Stimulated activated CD8-positive, alpha-beta memory T cell treated with anti-CD3 and anti-CD28 coated beads, Interleukin-4, amount 100 ng/mL, for 4 hours (primary cell): Measurements from ENCODE around the gene LPCAT1.
"Not testable (repeated sequence)": the region's sequence is repeated elsewhere in the genome, so short reads cannot be mapped to it uniquely, and the experiment has no call there.

Experiments
- DNase-seq, 2 donors: peaks; one replicate each; pipeline ENCODE4 v3.0.0-alpha.2; 2020; ENCODE audit warnings: low read depth in 2 of 2, low spot score in 1 of 2

Gene LPCAT1

DNA sequence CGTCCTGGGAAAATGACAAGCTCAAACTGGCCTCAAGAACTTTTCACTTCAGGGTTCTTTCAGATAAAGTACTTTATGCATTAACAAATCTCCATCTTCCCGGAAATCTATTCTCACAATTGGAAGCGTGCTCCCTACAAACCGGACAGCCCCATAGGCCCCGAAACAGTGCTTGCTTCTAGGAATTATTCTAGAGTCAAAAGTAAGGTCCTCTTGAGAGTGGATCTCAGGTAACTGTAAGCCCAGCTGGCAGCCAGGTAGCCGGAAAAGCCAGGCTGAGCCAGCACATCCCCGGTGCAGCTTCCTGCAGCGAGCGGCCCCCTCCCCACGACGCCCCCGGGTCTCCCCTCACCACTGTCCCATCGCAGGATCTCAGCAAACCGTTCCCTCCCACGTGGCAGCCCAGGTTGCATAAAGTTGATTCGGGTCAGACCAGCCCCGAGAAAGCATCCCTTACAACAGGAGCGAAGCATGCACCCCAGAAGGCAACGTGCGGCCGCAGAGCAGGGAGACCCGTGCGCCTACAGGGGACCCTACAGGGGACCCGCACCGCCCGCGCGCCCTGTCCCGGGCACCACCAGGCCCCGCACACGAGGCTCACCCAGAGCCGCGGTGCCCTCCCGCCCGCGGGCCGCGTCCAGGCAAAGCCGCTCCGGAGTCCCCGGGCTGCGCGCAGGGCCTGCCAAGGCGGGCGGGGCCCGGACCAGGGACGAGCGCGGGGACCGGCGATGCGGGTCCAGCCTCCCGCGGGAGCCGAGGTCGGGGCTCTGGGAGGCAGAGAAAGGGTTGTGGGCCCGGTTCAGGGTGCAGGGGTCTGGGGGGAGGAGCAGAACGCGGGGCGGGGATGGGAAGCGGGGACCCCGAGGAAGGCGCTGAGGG lies 920 bp downstream of the LPCAT1 start:
- no peak for DNase-seq

DNA sequence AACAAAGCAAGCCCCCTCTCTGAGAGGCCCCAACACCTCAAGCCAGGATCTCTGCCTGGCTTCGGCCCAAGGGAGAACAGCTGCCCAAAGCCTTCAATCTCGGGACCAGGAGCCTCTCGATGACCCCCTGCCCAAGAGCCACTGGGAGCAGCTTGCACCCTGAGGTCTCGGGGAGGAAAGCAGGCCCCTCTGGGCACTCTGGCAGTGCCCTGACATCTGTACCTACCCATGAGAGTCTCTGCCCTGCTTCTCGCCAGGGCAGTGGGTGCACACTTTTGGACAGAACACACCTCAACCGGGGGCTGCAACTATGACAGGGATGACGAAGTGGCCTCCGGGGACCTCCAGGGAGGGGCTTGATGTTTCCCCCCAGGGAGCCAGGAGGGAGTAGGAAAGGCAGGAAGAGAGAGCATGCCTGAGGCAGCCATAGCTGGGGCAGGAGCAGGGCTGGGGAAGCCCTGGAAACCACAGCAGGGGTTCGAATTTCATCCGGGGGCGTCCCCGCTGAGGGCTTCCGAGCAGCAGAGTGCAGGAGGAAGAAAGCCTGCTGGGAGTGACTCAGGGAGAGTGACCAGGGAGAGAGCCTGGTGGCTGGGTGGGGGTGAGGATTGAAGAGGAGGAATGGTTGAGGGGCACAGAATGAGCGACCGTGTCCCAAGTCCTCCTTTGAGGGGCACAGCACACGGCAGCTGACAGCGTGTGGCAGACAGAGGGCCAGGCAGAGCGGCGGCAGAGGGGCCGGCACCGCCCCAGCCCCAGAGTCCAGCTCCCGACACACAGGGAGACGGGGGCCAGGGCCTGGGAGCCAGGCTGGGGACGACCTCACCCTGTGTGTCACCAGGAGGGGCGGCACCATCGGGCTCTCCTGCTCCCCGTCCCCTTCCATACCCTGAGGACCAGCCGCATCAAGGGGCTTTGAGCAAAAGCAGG lies 1.8 kb downstream of the LPCAT1 start:
- no peak for DNase-seq

DNA sequence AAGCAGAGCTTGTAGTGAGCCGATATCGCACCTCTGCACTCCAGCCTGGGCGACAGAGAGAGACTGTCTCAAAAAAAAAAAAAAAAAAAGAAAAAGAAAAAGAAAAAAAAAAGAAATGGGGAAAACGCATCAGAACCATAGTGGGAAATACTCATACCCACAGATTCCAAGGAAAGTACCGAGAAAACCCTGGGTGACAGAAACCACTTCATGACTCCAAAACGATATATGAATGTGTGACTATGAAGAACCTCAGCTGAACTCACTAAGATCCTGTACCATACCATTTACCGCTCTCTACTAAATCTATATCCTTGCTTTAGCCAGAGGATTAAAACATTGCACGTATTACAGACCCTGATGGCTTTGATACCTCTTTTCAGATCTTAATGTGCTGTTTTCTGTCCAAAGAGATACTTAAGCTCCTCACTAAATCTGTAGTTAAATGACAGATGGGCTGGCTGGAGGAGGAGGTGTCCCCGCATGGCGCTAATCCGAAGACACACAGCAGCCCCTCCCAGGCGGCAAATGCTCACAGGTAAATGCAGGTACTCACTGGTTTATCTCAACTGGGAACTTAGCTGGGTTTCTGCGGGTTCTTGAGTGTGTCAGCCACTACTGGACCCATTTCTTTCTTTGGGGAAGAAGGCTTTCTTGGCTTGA lies 2.8 kb downstream of the LPCAT1 start:
- DNase-seq, result no peak

DNA sequence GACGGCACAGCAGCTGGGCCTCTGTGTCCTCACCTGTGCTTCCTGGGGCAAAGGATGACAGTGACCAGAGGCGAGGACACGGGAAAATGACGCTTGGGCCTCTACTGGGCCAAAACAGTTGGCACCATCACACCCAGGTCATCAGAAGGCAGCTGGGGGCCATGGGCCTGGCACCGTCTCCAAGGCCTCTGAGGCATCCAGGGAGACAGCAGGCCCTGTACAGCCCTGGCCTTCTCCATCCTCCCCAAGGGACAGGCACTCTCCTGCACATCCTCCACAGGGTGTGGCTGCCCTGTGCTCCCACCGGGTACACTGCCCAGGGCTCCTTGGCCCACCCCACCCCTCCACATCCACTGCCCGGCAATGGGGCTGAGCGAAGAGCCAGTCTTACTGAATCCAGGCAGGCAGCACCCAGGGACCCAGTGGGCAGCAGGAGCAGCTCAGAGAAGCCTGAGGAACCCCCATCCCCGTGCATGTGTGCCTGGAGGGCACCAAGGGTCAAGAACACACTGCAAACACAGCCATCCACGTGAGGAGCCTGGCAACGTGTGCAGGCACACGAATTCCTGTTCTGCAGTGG lies 4.0 kb downstream of the LPCAT1 start:
- no peak for DNase-seq

DNA sequence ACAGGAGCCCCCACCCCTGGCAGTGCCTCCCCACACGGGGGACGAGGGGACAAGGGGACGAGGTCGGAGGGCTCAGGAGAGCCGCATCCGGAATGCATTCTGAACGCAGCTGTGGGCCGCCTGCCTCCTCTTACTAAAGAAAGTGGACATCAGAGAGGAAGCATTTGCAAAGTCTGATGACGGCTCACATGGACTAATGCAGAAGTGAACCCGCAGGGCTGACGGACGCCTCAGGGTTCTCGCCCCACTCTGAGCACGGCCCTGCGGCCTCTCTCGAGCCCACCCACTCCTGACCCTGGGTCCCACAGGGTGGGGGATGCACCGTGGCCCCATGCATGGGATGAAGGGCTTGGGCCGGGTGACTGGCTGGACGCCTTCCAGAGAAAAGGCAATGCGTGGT lies 5.9 kb downstream of the LPCAT1 start:
- DNase-seq, result no peak

DNA sequence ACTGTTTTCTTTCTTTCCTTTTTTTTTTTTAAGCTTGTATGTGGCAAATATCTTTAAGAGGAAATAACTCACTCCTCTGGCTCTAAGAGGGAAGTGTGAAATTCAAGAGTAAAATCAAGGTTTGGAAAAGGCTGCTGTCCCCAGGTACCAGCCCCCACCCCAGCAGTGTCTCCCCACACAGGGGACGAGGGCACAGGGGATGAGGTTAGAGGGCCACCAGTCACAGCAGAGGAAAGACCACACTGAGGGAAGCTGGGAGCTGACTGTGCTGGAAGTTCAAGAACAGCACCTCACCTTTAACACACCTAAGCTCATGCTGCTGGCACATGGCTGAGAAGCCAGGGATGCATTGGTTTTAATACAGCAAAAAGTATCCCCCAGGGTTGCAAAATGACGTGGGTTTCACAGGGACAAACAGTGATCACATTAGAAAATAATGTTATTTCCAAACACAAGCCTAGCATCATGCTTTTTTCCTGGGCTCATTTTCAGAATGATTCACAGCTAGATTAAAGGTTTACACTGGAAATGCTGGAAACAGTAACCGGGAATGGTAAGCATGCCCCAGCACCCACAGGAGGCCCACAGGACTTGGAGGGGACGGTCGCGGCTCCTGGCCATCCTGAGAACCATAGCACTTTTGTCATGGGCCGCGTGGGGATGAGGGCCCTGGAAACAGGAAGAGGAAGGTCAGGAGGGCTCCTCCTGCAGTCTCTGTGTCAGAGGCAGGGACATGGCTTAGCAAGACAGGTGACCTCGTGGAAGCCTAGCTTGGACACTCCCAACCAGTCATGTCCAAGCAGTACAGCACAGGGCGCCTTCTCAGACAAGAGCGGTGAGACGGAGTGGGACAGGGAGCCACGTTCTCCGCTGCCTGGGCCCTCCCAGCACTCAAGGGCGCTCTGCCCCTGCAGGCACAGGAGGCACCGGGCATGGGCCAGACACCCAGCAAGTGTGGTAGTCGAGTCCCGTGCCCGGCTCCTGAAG lies 6.9 kb downstream of the LPCAT1 start:
- no peak for DNase-seq

DNA sequence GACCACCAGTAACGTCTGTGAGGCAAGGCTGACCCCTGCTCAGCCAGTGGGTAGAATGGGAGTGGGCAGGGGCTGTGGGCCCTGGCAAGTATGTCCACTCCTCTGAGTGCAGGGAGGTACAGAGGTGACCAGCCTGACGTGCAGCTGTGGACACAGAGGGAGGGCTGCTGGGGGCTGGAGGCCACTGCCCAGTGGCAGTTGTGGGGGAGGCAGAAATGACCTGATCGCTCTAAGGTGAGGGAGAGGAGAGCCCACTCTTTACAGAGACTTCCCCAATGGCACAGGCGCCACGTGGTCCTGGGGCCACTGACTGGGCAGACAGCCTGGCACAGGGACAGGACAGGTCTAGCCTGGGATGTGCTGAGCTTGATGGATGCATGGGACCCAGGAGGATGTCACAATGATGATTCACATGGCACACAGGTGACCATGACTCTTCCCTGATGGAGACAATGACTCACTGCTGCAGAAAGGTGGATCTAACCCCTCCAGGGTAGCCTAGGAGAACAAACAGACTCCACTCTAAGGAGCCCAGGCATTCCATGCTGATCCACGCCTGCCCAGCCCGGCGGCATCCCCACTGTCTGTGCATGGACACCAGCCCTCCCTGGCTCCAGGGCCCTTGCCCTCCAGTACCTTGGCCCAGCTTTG lies 7.7 kb downstream of the LPCAT1 start:
- no peak for DNase-seq

DNA sequence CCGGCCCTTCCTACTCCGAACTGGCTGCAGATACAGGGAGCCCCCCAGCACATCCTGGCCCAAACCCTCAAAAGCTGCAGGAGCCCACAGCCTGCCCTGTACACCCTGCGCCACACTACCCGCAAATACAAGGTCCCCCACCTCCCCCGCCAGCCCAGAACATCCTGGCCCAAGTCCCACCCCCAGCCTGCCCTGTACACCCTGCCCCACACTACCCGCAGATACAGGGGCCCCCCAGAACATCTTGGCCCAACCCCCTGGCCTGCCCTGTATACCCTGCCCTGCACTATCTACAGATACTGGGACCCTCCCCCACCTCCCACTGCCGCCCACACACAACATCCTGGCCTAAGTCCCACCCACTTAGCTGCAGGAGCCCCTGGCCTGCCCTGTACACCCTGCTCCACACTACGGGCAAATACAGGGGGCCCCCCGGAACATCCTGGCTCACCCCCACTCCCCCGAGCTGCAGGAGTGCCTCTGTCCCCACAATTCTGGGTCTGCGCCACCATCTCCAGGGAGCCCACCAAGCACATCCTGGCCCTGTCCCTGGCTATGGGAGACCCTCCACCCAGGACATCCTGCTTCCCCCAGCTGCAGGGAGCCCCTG lies 8.3 kb downstream of the LPCAT1 start:
- no peak for DNase-seq

DNA sequence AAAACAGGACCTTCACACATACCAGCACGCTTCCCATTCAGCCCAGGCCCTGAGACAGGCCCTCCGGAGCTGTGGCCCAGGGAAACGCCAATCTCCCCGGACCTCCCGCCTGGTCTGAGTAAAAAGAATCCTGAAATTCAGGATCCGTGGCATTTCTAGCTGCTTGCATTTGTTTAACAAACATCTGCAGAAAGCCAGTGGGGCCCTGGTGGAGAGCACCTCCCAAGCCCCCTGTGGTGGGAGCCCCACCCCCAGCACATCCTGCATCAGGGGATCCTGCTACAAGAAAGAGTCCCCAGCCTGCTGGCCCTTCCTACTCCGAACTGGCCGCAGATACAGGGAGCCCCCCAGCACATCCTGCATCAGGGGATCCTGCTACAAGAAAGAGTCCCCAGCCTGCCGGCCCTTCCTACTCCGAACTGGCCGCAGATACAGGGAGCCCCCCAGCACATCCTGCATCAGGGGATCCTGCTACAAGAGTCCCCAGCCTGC lies 8.9 kb downstream of the LPCAT1 start:
- DNase-seq, result not testable (repeated sequence)

DNA sequence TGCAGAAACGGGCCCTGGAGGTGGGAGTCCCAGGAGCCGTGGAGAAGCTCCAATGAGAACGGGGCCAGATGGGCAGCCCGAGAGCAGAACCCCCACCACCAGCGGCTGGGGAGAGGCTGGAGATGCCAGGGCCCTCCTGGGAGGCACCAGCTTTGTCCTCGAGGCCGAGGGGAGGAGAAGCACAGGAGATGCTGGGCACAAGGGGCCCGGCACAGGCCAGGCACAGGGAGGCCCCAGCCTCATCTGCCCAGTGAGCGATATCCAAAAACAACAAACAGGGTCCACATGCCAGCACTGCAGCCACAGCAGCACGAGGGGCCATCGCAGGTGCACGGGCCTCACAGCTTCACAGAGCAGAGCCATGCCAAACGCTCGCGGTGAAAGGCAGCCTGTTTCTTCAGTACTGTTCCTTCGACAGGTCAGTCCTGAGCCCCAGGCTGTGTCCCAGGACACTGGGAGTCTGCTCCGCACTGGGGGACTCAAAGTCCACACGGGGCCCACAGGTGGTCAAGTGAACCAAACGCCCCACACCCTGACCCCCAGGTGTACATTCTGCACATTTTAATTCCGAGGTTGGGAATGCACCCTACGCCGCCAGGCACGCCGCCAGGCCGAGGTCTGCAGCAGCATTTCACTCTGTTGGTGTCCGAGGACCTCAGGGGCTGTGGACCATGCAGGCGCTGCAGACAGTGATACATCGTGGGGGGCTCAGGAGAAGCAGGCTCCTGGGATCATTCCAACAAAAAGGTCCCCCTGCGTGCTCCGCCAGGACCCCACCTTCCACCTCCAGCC lies 9.5 kb downstream of the LPCAT1 start:
- DNase-seq, result no peak

DNA sequence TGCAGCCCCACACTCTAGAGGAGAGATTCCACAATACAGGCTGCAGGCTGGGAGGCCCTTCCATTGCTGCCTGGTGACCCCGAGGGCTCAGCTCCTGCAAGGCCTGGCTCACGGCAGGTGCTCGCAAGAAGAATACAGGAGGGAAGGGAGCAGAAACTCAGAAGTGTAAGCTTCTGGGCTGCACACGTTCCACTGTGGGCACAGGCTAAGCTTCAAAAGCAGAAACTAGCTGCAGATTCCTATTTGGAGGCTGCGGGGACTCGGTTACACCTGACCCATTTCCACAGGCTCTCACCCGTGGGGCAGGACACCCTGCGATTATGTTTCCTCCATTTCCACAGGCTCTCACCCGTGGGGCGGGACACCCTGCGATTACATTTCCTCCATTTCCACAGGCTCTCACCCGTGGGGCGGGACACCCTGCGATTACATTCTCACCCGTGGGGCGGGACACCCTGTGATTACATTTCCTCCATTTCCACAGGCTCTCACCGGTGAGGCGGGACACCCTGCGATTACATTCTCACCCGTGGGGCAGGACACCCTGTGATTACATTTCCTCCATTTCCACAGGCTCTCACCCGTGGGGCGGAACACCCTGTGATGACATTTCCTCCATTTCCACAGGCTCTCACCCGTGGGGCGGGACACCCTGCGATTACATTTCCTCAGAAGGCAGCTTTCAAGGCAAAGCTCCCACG lies 10.3 kb downstream of the LPCAT1 start:
- DNase-seq, result no peak

DNA sequence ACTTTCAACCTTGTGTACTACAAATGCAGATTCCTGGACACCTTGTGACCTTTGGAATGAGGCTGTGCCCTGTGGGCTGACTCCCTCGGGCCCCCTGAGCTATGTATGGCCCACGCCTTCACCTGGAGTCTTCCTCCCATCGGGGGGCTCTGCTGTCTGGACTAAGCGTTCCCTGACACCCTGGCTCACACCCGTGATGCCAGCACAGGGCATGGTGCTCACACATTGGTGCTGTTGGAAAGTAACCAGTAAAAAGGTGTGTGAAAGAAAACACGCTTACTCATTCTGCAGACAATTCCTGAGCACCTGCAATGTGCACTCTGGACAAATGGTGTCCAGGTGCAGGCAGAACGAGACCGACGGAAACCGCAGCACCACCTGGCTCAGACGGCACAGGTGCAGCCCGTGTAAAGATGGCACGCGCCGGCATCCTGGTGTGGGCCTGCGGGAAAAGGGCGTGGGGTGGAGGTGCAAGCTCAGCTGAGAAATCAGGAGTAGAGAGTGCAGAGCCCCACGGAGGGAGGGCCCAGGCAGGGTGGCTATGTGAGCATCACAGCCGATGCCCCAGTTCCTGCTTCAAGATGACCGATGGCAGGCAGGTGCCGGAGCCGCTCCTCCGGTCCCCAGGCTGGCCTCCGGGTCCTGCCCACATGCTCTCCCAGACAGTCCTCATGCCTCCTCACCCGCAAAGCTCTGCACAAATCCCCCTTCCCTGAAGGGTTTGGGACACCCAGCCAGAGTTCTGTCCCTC lies 11.0 kb downstream of the LPCAT1 start:
- no peak for DNase-seq

DNA sequence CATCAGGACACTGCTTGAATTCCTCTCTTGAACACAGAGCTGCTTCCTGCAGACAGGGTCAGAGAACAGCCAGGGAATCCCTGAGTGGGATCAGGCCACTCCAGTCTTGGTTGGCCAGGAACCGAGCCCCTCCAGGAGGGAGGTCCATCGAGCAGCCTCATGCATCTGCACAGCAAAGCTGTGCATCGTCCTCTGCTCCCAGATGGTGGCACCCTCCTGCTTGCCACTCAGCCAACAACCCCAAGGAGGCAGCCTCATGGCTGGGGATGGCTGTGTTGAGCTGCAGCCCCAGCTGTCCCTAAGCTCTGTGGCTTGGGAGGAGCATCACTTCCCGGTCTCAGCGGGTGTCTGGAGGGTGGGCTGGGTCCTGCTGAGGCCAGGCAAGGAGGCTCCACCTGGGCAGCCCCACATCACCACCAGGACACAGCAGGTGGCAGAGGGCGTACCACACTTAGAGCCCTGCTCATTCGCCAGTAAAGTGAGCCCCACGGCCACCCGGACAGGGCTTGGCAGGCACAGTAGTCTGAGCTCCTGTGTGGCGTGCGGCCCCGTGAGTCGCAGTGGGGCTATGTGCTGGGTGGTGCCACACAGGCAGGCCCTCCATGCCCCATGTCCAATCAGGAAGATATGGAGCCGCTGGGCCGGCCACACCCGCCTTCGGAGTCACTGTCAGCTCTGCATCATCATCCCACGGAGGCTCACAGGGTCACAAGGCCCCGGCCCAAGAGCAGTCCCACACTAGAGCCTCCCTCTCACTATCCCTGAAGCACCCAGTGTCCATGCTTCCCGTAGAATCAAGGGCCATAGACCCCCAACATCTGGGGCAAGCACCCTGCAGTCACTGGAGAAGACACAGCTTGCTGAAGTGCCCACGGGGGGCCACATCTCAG lies 11.9 kb downstream of the LPCAT1 start:
- DNase-seq, result no peak

DNA sequence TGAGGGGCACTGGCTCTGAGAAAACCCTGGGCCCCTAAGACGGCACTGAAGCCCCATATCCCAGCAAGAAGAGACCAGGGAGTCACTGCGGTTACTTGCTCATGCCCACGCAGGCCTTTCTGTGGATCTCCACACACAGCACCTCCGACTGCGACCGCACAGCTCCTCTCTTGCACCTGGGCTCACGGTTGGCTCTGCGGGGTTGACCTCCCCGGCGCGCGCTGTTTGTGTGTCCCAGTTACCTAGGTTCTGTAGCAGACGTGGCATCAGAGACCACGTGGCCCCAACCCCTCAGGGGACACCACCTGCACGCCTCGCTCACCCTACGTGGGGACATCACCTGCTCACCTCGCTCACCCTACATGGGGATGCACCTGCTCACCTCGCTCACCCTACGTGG lies 12.7 kb downstream of the LPCAT1 start:
- DNase-seq, result no peak

DNA sequence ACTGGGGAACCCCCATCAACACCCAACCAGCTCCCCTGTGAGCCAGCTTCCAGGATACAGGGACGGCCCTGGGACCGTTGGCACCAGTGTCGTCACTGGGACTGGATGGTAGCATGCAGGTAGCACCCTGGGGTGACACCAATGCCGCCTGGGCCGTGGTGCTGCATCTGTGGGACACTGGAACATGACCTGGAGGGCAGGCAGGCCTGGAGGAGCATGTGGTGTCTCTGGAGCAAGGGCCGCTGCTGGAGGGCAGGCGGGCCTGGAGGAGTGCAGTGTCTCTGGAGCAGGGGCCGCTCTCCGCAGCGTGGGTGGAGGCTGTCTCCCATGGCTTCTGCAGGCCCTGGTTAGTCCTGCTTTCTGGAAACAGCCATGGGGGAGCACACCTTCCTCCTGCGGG lies 13.1 kb downstream of the LPCAT1 start:
- no peak for DNase-seq

DNA sequence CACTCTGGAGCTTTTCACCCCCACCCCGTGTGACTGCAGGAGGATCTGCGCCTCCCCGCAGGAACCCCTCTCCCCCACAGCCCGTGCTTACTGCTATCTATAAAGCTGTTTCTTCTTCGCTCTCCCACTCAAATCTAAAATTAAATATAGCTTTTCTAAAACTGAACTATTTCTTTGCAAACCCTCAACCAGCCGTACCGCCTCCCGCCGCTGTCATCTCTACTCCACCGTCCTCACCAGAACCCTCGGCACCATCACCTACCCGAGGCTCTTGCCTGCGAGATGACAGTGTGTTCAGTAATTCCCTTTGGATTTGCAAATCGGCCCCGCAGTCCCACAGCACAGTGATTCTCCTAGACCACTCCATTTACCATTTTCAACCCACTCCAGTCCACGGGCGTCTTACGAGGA lies 13.6 kb downstream of the LPCAT1 start:
- DNase-seq, result no peak
